SU-DHL-6 (cell line): ENCODE results near the gene GGN.

ENCODE experiments used
- EZH2phosphoT487 ChIP-seq: fragments of 200-600 bp; sonication (generic), shearing (Covaris generic); conservative IDR thresholded peaks from 2 replicates; pipeline ENCODE4 v1.6.1; 2018; ENCODE audit warnings: mild to moderate bottlenecking, antibody characterized with exemption, low read length, moderate library complexity, mixed read lengths
- TF ChIP-seq, protein P1 (sequence below): fragments of 200-600 bp; sonication (generic); IDR thresholded peaks from one replicate; pipeline ENCODE4 v1.5.1; 2017; ENCODE audit warnings: antibody characterized with exemption, mild to moderate bottlenecking, low read length, moderate library complexity; ENCODE audit not compliant: insufficient read depth, poor library complexity, severe bottlenecking

DNA sequence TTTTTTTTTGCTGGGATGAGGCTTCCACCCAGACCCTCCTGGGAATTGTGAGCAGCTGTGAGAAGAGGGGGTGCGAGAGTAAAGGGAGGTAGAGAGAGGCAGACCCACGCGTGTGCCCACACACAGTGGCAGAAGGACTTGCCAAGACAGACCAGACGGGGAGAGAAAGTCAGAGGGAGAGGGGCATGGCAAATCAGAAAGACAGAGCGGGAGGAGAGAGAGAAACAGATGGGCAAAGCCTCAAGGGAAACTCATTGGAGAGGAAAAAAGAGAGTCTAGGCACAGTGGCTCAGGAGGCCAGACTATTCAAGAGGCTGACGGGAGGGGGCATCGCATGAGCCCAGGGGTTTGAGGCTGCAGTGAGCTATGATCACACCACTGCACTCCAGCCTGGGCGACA, 35.2 kb downstream of the GGN start:
- TF ChIP-seq, protein P1, sequence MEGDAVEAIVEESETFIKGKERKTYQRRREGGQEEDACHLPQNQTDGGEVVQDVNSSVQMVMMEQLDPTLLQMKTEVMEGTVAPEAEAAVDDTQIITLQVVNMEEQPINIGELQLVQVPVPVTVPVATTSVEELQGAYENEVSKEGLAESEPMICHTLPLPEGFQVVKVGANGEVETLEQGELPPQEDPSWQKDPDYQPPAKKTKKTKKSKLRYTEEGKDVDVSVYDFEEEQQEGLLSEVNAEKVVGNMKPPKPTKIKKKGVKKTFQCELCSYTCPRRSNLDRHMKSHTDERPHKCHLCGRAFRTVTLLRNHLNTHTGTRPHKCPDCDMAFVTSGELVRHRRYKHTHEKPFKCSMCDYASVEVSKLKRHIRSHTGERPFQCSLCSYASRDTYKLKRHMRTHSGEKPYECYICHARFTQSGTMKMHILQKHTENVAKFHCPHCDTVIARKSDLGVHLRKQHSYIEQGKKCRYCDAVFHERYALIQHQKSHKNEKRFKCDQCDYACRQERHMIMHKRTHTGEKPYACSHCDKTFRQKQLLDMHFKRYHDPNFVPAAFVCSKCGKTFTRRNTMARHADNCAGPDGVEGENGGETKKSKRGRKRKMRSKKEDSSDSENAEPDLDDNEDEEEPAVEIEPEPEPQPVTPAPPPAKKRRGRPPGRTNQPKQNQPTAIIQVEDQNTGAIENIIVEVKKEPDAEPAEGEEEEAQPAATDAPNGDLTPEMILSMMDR: no peak
- TF ChIP-seq EZH2phosphoT487: no peak
